ENCODE measurements around the gene TEX261. TPM values are rescaled to one million over a fixed set of nuclear protein-coding genes. Genes with fewer than 3 reads are reported as not detected.
A peak's percentile ranks its signal among the peaks of the same experiment; 100 is the strongest.

The TEX261 gene
- total and polyA plus RNA-seq, 2 experiments from 2014 or later: 5.7 to 17.5 TPM

DNA sequence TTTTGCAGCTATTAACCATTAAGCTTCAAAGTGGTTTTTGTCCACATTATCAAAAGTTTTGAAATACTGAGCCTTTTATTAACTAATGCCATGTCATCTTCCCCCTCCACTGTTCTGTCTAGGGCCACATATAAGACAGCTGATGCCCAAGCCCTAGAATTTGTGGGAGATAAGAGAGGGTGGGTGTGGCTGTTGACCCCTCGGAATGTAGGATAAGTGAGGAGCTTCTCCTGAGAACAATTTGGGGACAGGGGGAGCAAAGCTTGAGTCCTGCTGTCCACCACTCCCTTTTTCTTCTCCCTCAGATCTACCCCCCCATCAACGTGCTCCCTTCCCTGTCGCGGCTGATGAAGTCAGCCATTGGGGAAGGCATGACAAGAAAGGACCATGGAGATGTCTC, 30.5 kb downstream of the TEX261 start:
- H3K27me3 ChIP-seq (ENCODE audit: insufficient read depth): peaks cover 62% of the 10 kb centered on the region
- no peaks in the 10 kb centered on the region for H3K36me3 ChIP-seq (ENCODE audit: insufficient read depth)
- Mint-ChIP-seq H3K9me3 (no peaks in the 10 kb centered on the region), H3K27me3 (ENCODE audit: insufficient read depth, low read depth, poor library complexity) (peaks cover 55% of the 10 kb centered on the region), H3K36me3 (ENCODE audit: low read depth) (no peaks in the 10 kb centered on the region), H3K4me3 (no peak overlapping the region; the same call in 2 of the 3 replicates), H3K4me1 (peaks cover 4% of the 10 kb centered on the region), H3K27ac (no peak overlapping the region)
- no peak overlapping the region for H3K27ac ChIP-seq (ENCODE audit: low read depth)
- DNase-seq (ENCODE audit: low spot score): no peak
- H3K9me2 ChIP-seq (ENCODE audit: insufficient read depth): no peaks in the 10 kb centered on the region
- no peak overlapping the region for H2AFZ ChIP-seq
- no peaks in the 10 kb centered on the region for H3F3A ChIP-seq (replicated peaks; ENCODE audit: low read depth)
- H3K79me2 ChIP-seq (replicated peaks; ENCODE audit: insufficient read depth): no peaks in the 10 kb centered on the region
- ATAC-seq: no peak
- peak overlapping the region; percentile 64 for H3K4me3 ChIP-seq
- H4K20me1 ChIP-seq (replicated peaks; ENCODE audit: insufficient read depth): no peaks in the 10 kb centered on the region
- H3K4me1 ChIP-seq (ENCODE audit: insufficient read depth): peaks cover 4% of the 10 kb centered on the region; the same call in 1 of the 2 replicates
- no peak for TF ChIP-seq STAT1 (IDR thresholded peaks at IDR 0.05; ENCODE audit: unreplicated experiment)
- TF ChIP-seq POLR2AphosphoS5 (IDR thresholded peaks at IDR 0.05; ENCODE audit: low read depth): no peak
- no peak for TF ChIP-seq EZH2 (IDR thresholded peaks at IDR 0.05; ENCODE audit: low read depth, unreplicated experiment)
- TF ChIP-seq, protein P1, sequence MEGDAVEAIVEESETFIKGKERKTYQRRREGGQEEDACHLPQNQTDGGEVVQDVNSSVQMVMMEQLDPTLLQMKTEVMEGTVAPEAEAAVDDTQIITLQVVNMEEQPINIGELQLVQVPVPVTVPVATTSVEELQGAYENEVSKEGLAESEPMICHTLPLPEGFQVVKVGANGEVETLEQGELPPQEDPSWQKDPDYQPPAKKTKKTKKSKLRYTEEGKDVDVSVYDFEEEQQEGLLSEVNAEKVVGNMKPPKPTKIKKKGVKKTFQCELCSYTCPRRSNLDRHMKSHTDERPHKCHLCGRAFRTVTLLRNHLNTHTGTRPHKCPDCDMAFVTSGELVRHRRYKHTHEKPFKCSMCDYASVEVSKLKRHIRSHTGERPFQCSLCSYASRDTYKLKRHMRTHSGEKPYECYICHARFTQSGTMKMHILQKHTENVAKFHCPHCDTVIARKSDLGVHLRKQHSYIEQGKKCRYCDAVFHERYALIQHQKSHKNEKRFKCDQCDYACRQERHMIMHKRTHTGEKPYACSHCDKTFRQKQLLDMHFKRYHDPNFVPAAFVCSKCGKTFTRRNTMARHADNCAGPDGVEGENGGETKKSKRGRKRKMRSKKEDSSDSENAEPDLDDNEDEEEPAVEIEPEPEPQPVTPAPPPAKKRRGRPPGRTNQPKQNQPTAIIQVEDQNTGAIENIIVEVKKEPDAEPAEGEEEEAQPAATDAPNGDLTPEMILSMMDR (conservative IDR thresholded peaks at IDR 0.05; ENCODE audit: low read depth in 2 of 2): no peak
- TF ChIP-seq CREB1 (CRISPR knock-in tag; IDR thresholded peaks at IDR 0.05; ENCODE audit: low read depth): no peak
- TF ChIP-seq ZNF331 (CRISPR knock-in tag; IDR thresholded peaks at IDR 0.05; ENCODE audit: low read depth): no peak
- TF ChIP-seq JUNB (IDR thresholded peaks at IDR 0.05; ENCODE audit: unreplicated experiment): no peak
- no peak for TF ChIP-seq EZH2phosphoT487 (IDR thresholded peaks at IDR 0.05; ENCODE audit: unreplicated experiment)
- no peak for TF ChIP-seq NANOG (IDR thresholded peaks at IDR 0.05; ENCODE audit: borderline replicate concordance)
- TF ChIP-seq, protein P2, sequence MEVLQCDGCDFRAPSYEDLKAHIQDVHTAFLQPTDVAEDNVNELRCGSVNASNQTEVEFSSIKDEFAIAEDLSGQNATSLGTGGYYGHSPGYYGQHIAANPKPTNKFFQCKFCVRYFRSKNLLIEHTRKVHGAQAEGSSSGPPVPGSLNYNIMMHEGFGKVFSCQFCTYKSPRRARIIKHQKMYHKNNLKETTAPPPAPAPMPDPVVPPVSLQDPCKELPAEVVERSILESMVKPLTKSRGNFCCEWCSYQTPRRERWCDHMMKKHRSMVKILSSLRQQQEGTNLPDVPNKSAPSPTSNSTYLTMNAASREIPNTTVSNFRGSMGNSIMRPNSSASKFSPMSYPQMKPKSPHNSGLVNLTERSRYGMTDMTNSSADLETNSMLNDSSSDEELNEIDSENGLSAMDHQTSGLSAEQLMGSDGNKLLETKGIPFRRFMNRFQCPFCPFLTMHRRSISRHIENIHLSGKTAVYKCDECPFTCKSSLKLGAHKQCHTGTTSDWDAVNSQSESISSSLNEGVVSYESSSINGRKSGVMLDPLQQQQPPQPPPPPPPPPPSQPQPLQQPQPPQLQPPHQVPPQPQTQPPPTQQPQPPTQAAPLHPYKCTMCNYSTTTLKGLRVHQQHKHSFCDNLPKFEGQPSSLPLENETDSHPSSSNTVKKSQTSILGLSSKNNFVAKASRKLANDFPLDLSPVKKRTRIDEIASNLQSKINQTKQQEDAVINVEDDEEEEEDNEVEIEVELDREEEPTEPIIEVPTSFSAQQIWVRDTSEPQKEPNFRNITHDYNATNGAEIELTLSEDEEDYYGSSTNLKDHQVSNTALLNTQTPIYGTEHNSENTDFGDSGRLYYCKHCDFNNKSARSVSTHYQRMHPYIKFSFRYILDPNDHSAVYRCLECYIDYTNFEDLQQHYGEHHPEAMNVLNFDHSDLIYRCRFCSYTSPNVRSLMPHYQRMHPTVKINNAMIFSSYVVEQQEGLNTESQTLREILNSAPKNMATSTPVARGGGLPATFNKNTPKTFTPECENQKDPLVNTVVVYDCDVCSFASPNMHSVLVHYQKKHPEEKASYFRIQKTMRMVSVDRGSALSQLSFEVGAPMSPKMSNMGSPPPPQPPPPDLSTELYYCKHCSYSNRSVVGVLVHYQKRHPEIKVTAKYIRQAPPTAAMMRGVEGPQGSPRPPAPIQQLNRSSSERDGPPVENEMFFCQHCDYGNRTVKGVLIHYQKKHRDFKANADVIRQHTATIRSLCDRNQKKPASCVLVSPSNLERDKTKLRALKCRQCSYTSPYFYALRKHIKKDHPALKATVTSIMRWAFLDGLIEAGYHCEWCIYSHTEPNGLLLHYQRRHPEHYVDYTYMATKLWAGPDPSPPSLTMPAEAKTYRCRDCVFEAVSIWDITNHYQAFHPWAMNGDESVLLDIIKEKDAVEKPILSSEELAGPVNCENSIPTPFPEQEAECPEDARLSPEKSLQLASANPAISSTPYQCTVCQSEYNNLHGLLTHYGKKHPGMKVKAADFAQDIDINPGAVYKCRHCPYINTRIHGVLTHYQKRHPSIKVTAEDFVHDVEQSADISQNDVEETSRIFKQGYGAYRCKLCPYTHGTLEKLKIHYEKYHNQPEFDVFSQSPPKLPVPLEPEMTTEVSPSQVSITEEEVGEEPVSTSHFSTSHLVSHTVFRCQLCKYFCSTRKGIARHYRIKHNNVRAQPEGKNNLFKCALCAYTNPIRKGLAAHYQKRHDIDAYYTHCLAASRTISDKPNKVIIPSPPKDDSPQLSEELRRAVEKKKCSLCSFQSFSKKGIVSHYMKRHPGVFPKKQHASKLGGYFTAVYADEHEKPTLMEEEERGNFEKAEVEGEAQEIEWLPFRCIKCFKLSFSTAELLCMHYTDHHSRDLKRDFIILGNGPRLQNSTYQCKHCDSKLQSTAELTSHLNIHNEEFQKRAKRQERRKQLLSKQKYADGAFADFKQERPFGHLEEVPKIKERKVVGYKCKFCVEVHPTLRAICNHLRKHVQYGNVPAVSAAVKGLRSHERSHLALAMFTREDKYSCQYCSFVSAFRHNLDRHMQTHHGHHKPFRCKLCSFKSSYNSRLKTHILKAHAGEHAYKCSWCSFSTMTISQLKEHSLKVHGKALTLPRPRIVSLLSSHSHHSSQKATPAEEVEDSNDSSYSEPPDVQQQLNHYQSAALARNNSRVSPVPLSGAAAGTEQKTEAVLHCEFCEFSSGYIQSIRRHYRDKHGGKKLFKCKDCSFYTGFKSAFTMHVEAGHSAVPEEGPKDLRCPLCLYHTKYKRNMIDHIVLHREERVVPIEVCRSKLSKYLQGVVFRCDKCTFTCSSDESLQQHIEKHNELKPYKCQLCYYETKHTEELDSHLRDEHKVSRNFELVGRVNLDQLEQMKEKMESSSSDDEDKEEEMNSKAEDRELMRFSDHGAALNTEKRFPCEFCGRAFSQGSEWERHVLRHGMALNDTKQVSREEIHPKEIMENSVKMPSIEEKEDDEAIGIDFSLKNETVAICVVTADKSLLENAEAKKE (CRISPR knock-in tag; IDR thresholded peaks at IDR 0.05): no peak
- TF ChIP-seq, protein P3, sequence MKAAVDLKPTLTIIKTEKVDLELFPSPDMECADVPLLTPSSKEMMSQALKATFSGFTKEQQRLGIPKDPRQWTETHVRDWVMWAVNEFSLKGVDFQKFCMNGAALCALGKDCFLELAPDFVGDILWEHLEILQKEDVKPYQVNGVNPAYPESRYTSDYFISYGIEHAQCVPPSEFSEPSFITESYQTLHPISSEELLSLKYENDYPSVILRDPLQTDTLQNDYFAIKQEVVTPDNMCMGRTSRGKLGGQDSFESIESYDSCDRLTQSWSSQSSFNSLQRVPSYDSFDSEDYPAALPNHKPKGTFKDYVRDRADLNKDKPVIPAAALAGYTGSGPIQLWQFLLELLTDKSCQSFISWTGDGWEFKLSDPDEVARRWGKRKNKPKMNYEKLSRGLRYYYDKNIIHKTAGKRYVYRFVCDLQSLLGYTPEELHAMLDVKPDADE (IDR thresholded peaks at IDR 0.05): no peak
- no peak for TF ChIP-seq ZNF114 (CRISPR knock-in tag; IDR thresholded peaks at IDR 0.05)
- peak overlapping the region; percentile 81 for H3K4me2 ChIP-seq

Measured in GM23338 (cell line).